Measurements from ENCODE around the gene TPST2. TPM values are rescaled to one million over a fixed set of nuclear protein-coding genes. Genes with fewer than 3 reads are reported as not detected.

The TPST2 gene
- total and polyA plus RNA-seq, 9 of the 15 experiments (the other 6 are each of a cell fraction or from before 2014, with no cell fraction given): 14.2 to 123 (median 60.1) TPM

DNA sequence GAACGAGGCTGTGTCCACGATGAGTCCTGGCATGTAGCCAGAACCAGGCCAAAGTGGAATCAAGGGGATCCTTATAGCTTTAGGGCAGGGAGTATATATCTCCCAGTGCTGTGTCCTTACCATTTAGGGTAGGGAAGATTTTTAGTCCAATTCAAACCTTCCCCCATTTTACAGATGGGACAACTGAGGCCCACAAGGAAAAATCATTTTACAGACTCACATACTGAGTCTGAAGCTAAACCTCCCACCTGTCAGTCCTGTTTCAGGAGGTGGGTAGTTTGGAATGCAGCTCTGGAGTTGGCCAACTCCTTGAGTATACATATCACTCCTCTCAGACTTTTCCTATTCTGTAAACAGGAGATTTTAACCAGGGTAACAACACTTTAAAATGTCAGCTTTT is 44.5 kb downstream of the TPST2 start:
- FAIRE-seq: no peak
- peaks cover 78% of the 10 kb centered on the region for H3K79me2 ChIP-seq (ENCODE audit: control insufficient read depth, insufficient read depth, low read length)
- H3K36me3 ChIP-seq (ENCODE audit: control insufficient read depth, insufficient read depth, low read length): peaks cover 87% of the 10 kb centered on the region; the same call in 2 of the 3 replicates
- peaks cover 0 to 11% of the 10 kb centered on the region in 2 experiments; a peak in 2 of 5 replicates for H3K4me1 ChIP-seq (replicated peaks in 1 of 2; ENCODE audit: control insufficient read depth in 2 of 2, insufficient read depth in 2 of 2, low read length in 2 of 2)
- H4K20me1 ChIP-seq (replicated peaks; ENCODE audit: control insufficient read depth, insufficient read depth, low read length): no peaks in the 10 kb centered on the region; the same call in 1 of the 2 replicates
- no peak overlapping the region for H3K27ac ChIP-seq (ENCODE audit: extremely low read depth, low read depth, low read length)
- no peak overlapping the region for H3K4me2 ChIP-seq (ENCODE audit: insufficient read depth, low read length)
- ATAC-seq: no peak
- ChIA-PET CTCF (ENCODE audit: low intra/inter-chr PET ratio) (no interaction called here), POLR2A (no interaction called here)
- WGBS (ENCODE audit: insufficient coverage, low coverage, missing lambda C conversion rate): 81% methylated on average over 2 of the region's 2 CpGs
- TF ChIP-seq GTF2F1 (IDR thresholded peaks at IDR 0.05; ENCODE audit: low read depth, low read length): no peak
- peak; percentile 81 for TF ChIP-seq NFIC (IDR thresholded peaks at IDR 0.05)
- TF ChIP-seq ADNP (tag; IDR thresholded peaks at IDR 0.05): peak; percentile 48; the same call in 1 of the 2 replicates
- peak; percentile 66 for TF ChIP-seq RBM25 (IDR thresholded peaks at IDR 0.05; ENCODE audit: low read depth, low read length, severe bottlenecking)
- TF ChIP-seq HNRNPLL (IDR thresholded peaks at IDR 0.05; ENCODE audit: low read depth, low read length, poor library complexity, severe bottlenecking): no peak
- TF ChIP-seq BCOR (IDR thresholded peaks at IDR 0.05): peak; percentile 69; the same call in 1 of the 2 replicates
- no peak overlapping the region for H2AFZ ChIP-seq (ENCODE audit: low read depth, low read length)
- H3K4me3 ChIP-seq: no peak overlapping the region
- no peaks in the 10 kb centered on the region for H3K9me3 ChIP-seq (replicated peaks; ENCODE audit: control insufficient read depth, insufficient read depth, low read depth, low read length)
- no peaks in the 10 kb centered on the region for H3K27me3 ChIP-seq (ENCODE audit: control insufficient read depth in 2 of 2, insufficient read depth in 2 of 2, low read length in 2 of 2)
- no peaks in the 10 kb centered on the region for H3K9me1 ChIP-seq (ENCODE audit: control insufficient read depth, insufficient read depth, low read length)
- BruUV-seq (replicated peaks): no TSS peak
- intact Hi-C loops (cut with micrococcal nuclease): no loop called here
- in situ Hi-C loops (cut with MboI): no loop called here
- H3K9ac ChIP-seq (ENCODE audit: insufficient read depth in 1 of 2, low read depth in 2 of 2, low read length in 2 of 2): no peak overlapping the region
- no peak for DNase-seq (ENCODE audit: extremely low read depth in 1 of 4, low spot score in 3 of 4)

DNA sequence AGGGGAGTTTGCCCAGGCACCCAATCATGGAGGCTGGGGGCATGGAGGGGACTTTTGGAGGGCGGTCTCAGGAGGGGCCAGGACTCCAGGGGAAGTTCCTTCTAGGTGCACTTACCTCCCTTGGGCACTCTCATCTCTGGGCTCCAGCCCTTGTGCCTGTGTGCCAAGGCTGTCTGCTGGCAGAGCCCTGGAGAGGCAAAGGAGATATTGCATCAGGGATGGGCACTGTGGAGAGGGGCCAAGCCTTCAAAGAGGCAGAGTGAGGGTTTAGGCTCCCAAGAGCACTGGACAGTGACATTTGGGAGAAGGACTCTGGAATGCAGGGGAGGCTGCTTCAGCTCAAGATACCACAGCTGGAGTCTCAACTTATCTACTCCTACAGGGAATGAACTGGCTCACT is 45.4 kb downstream of the TPST2 start:
- in situ Hi-C loops (cut with MboI): no loop called here
- 100% methylated on average over 1 of the region's 1 CpG for WGBS (ENCODE audit: insufficient coverage, low coverage, missing lambda C conversion rate)
- no peak overlapping the region for H3K4me2 ChIP-seq (ENCODE audit: insufficient read depth, low read length)
- no peak for DNase-seq (ENCODE audit: extremely low read depth in 1 of 4, low spot score in 3 of 4)
- no peaks in the 10 kb centered on the region for H3K9me3 ChIP-seq (replicated peaks; ENCODE audit: control insufficient read depth, insufficient read depth, low read depth, low read length)
- CTCF ChIA-PET (ENCODE audit: low intra/inter-chr PET ratio): no interaction called here
- BruUV-seq (replicated peaks): no TSS peak
- POLR2A ChIA-PET: no interaction called here
- H3K27ac ChIP-seq (ENCODE audit: extremely low read depth, low read depth, low read length): no peak overlapping the region
- intact Hi-C loops (cut with micrococcal nuclease): no loop called here
- no peak for FAIRE-seq
- ATAC-seq: no peak
- peaks cover 0 to 10% of the 10 kb centered on the region in 2 experiments; a peak in 2 of 5 replicates for H3K4me1 ChIP-seq (replicated peaks in 1 of 2; ENCODE audit: control insufficient read depth in 2 of 2, insufficient read depth in 2 of 2, low read length in 2 of 2)
- no peak overlapping the region for H3K4me3 ChIP-seq
- H2AFZ ChIP-seq (ENCODE audit: low read depth, low read length): no peak overlapping the region
- H3K79me2 ChIP-seq (ENCODE audit: control insufficient read depth, insufficient read depth, low read length): peaks cover 74% of the 10 kb centered on the region
- peaks cover 92% of the 10 kb centered on the region; the same call in 2 of the 3 replicates for H3K36me3 ChIP-seq (ENCODE audit: control insufficient read depth, insufficient read depth, low read length)
- no peak overlapping the region for H3K9ac ChIP-seq (ENCODE audit: insufficient read depth in 1 of 2, low read depth in 2 of 2, low read length in 2 of 2)
- no peaks in the 10 kb centered on the region for H3K27me3 ChIP-seq (ENCODE audit: control insufficient read depth in 2 of 2, insufficient read depth in 2 of 2, low read length in 2 of 2)
- no peaks in the 10 kb centered on the region for H3K9me1 ChIP-seq (ENCODE audit: control insufficient read depth, insufficient read depth, low read length)
- no peaks in the 10 kb centered on the region; the same call in 1 of the 2 replicates for H4K20me1 ChIP-seq (replicated peaks; ENCODE audit: control insufficient read depth, insufficient read depth, low read length)
- TF ChIP-seq TAF15 (IDR thresholded peaks at IDR 0.05; ENCODE audit: low read depth, low read length) (no peak), SP2 (IDR thresholded peaks at IDR 0.05; ENCODE audit: extremely low read depth, low read depth, low read length, poor library complexity, severe bottlenecking) (no peak), SREBF1 (IDR thresholded peaks at IDR 0.05; ENCODE audit: borderline replicate concordance, low read depth, low read length) (no peak), ZNF778 (CRISPR knock-in tag; IDR thresholded peaks at IDR 0.05) (no peak), KLF1 (tag; IDR thresholded peaks at IDR 0.05) (no peak), EWSR1 (IDR thresholded peaks at IDR 0.05; ENCODE audit: borderline replicate concordance, low read depth, partially characterized antibody) (no peak), ZFP36 (IDR thresholded peaks at IDR 0.05; ENCODE audit: low read depth, low read length, partially characterized antibody) (no peak), THRAP3 (IDR thresholded peaks at IDR 0.05; ENCODE audit: borderline replicate concordance) (no peak), RBBP5 (IDR thresholded peaks at IDR 0.05; ENCODE audit: borderline replicate concordance, insufficient read depth, low read length, poor library complexity, severe bottlenecking) (no peak)
- TF ChIP-seq, protein P1, sequence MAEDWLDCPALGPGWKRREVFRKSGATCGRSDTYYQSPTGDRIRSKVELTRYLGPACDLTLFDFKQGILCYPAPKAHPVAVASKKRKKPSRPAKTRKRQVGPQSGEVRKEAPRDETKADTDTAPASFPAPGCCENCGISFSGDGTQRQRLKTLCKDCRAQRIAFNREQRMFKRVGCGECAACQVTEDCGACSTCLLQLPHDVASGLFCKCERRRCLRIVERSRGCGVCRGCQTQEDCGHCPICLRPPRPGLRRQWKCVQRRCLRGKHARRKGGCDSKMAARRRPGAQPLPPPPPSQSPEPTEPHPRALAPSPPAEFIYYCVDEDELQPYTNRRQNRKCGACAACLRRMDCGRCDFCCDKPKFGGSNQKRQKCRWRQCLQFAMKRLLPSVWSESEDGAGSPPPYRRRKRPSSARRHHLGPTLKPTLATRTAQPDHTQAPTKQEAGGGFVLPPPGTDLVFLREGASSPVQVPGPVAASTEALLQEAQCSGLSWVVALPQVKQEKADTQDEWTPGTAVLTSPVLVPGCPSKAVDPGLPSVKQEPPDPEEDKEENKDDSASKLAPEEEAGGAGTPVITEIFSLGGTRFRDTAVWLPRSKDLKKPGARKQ (CRISPR knock-in tag; IDR thresholded peaks at IDR 0.05): no peak
